H1 (cell line): ENCODE measurements around the gene ESRRB. TPM values are rescaled to one million over a fixed set of nuclear protein-coding genes. Genes with fewer than 3 reads are reported as not detected.

ENCODE experiments used
- KDM4A ChIP-seq: IDR thresholded peaks from one replicate; pipeline ENCODE4 v1.7.1; 2012; ENCODE audit warnings: low read depth, mild to moderate bottlenecking, moderate library complexity, low read length, inconsistent platforms; ENCODE audit not compliant: severe bottlenecking
- MAX ChIP-seq: IDR thresholded peaks from 2 replicates; pipeline ENCODE4 v1.6.1; 2012; ENCODE audit warnings: inconsistent platforms
- SP4 ChIP-seq: IDR thresholded peaks from 2 replicates; pipeline ENCODE4 v1.6.1; 2012; ENCODE audit warnings: low read length, inconsistent platforms
- polyA plus RNA-seq, 7 experiments: library from polyadenylated mRNA; depleted of rRNA in 3 of 7; stranded (reverse) in 5 of 7; unstranded in 2 of 7; fragments of >200 nt in 5 of 7; fragments of 200-250 nt in 2 of 7; gene quantifications; 1 replicate in 5 of 7; 2 replicates in 1 of 7; 4 replicates in 1 of 7; pipeline versions ENCODE4 v1.2.1 to v1.2.3, GENCODE V29; 2011 to 2013; ENCODE audit warnings: missing spikeins in 2 of 7, mixed read lengths in 2 of 7
- total RNA-seq: library from RNA; stranded (reverse); fragmentation: NEBNext Ultra II Directional; extraction: Animal tissue kit (Norgen Biotek cat#: 25700); gene quantifications from 2 replicates; pipeline ENCODE4 v1.2.1, GENCODE V29; 2021

Gene ESRRB
- total and polyA plus RNA-seq, 2 of the 8 experiments (the other 6 are each of a cell fraction or from before 2014, with no cell fraction given): 0.29 to 0.45 TPM

DNA sequence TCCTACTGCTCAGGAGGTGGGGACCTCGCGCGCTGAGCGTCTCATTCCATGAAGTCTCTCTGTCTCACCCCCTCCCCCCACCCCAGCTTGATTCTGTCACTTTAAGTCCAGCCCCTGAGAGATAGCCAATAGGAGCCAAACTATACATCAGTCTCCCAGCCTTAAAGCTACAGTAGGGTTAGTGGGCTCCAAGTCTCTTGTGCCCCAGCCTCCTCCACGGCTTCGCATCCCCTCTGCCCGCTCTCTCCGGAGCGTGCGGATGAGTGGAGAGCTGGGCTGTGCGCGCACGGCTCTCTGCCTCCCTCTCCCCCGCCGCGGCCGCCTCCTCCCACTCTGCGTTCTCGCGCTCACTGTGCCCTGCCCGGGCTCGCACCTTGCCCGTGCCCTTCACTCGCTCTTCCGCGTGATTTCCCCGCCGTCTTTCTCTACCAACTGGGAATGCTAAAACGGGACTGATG is at the start of gene ESRRB (continued):
- TF ChIP-seq KDM4A (peak; percentile 64), MAX (0 out of 2 replicates have a peak, but pooled peaks have one; percentile 8), SP4 (no peak)
